ENCODE data around the gene OTX1.
"Not testable (repeated sequence)": the region's sequence is repeated elsewhere in the genome, so short reads cannot be mapped to it uniquely, and the experiment has no call there.

The OTX1 gene

DNA sequence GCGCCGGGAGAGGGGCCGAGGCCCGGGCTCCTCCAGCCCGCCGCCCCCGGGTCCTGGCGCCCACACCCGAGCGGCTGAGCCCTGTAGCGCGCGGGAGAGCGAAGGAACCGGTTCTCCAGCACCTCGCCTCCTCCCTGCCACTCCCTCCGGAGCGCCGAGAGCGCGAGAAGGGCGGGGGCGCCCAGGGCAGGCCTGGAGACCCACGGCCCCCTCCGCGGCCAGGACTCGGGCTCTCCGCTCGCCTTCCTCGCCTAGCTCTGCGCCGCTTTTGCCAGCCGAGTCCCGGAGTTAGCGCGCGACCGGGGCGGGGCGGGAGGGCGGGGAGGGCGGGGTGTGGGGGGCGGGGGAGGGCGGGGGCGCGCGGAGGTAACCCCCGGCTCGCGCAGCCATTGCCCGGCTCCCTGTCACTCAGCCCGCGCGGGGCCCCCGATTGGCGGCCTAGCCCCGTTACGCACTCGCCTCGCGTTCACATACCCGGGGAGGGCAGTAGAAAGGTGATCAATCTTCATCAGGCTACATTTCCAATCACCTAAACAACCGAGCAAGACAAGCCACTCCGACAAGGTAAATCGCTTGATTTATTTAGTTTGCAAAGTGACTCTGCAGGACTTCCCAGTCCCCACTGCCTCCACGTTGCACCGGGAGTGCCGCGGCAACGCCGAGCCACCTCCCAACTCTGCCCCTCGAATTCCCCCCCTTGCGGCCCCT, at the start of gene OTX1:
TSS of gene OTX1 (plus strand) at position 497 of the 708 bp plus-strand sequence. CDS start 2,161 bp downstream, outside the sequence.
- peak; percentile 88 for DNase-seq

GRCh38 chr2:63001576-63001975, 49.1 kb upstream of the OTX1 start:
- DNase-seq = no peak

GRCh38 chr2:63003351-63003750, 47.3 kb upstream of the OTX1 start:
- no peak for DNase-seq

- DNase-seq = no peak
Measured at GRCh38 chr2:63007813-63008458, 42.7 kb upstream of the OTX1 start.

DNA sequence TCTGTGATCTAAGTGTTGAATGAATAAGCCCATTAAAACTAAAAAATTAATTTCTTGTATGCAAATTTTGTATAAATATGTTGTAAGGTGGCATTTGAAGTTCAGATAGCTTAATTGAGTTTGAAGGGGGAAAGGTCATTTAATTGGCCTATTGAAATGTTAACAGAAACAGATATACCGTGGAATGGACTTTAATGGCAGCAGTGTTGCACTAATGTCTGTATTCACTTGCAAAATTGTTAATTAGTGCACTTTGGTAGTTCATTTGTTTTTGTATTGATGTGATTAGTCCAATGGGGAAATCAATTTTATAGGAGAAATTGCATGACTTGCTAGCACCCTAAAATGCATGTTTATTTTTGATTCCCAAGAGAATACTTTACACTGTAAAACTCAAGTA, 41.8 kb upstream of the OTX1 start:
- DNase-seq = no peak

- DNase-seq = no peak
Measured at GRCh38 chr2:63009490-63009889, 41.1 kb upstream of the OTX1 start.

DNA sequence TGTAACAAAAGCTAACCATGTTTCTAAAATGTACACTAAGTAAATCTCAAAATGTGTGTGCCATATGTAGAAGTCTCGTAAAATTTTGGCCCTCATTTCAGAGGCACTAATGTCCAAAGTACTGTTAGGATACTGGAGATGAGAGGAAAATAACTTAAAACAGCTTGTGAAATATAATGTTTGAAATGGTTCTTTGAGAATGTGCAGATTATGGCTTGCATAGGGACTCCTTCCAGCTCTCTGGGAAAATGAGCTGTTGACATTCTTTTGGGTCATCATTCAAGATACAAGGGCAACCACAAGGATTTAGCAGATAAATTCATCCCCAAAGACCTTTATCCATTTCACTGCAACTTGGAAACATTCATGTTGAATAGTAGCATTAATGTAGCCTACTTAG, 38.1 kb upstream of the OTX1 start:
- DNase-seq = no peak

DNA sequence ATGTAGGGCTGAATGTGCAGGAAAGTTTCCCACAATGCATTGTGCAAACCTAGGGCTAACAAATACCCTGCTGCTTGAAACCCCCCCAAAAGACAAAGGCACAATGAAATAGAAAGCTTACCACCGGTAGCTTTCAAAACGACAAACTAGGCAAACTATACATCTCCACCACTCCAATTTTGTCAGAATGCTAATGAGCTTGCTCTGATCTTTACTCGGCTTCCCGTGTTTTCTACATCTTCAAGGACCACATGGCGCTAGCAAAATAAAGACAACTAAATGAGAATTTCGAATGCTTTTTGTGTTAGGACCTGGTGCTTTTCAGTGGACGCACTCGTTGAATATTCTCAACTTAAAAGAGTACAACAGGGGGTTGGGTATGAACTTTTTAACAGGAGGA, 37.2 kb upstream of the OTX1 start:
- DNase-seq = no peak

DNA sequence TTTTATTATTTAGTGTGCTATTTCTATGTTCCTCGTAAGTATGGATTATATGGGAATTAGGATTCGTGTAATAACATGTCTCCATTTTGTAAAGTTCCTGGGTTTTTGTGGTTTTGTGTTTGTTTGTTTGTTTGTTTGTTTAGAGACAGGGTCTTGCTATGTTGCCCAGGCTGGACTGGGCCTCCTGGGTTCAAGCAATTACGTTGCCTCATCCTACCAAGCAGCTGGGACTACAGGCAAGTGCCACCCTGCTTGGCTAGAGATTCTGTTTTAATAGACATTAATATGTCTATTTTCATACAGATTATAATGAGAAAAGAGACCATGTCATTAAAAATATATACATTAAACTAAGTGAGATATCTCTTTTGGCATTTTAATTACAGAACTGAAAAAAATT, 35.2 kb upstream of the OTX1 start:
- no peak for DNase-seq

DNA sequence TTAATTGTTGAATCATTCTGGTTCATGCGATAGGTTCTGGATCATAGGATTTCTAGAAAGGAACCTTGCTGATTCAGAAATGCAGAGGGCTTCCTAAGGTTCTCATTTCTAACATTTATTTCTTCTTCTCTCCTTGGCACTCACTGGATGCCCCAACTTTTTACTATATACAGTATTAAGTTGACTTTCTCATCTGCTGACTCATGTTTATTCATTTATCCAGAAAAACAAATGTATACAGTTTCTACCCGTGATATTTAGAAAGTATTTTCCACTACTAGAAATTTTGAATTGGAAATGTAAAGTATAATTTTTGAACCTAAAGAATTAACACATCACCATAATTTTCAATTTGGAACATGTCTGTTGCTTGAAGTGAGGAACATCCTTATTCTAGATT, 32.2 kb upstream of the OTX1 start:
- no peak for DNase-seq

- DNase-seq = not testable (repeated sequence)
Measured at GRCh38 chr2:63019686-63020085, 30.9 kb upstream of the OTX1 start.

DNA sequence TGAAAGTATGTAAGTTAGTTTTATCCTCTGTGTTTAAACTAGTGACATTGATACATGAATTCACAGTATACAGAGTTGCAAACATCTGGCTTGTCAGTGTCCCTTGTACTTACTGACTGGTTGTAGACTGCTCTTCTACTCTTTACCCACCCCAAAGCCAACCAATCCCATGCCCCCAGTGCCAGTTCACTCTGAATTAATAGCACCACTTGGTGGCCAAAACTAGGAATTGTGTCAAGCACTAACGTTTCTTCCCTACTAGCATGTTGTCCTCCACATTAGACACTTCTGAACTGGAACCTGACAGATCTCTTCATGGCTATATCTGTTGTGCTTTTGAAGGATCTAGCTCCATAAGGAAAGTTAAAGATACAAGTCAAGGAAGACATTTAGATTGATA, 27.2 kb upstream of the OTX1 start:
- no peak for DNase-seq

DNA sequence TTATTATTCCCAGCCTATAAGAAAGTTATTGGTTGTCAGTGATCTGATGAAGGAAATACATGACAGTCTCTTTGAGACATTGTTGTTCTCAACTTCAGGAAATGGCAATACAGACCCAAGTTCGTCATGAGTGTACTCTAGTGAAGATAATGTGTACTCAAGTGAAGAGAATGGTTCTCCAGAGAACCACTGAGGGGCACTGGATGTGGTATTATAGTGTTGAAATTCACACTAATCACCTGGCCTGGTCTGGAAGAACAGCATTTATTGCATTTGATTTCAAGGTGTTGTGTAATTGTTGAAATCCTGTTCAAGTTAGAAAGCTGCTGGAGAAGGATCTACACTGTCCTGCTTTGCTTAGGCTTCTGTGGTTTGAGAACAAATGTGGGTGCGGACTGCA, 23.4 kb upstream of the OTX1 start:
- no peak for DNase-seq

DNA sequence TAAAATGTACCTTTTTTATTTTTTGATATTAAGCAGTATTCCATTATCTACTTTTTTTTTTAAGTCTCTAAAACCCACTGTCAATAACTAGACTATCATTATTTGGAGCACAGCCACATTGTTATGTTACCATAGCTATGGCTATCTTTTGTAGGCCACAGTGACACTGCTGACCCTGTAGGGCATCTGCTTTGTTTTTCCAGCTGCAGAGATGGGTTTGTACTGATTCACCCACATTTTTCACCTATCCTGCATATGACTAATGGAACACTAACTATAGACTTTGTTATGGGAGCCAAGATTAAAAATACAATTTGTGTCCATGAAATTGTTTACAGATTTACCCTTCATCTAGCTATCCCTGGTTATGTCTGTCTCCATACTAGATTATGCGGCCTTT, 21.6 kb upstream of the OTX1 start:
- DNase-seq = no peak

- no peak for DNase-seq
Measured at GRCh38 chr2:63034526-63034925, 16.1 kb upstream of the OTX1 start.

DNA sequence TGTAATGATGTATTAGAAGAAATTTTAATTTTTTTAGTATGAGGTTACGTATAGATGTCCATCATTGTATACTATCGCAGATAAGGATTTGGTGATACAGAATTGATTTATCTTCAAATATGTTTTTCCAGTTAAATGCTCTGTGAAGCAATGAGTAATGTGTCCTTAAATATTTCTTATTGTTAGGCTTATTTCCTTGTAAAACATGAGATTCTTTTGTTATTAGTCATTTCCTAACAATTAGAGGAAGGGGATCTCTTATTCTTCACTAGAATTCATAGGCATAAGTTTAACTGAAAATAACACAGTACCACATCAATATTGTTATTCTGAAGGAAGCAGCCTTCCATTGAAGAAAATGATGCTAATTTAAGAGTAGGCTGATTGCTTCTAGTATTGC, 15.5 kb upstream of the OTX1 start:
- DNase-seq = no peak

- DNase-seq = no peak
Measured at GRCh38 chr2:63035660-63036059, 15.0 kb upstream of the OTX1 start.

GRCh38 chr2:63038034-63038433, 12.6 kb upstream of the OTX1 start:
- DNase-seq = no peak

DNA sequence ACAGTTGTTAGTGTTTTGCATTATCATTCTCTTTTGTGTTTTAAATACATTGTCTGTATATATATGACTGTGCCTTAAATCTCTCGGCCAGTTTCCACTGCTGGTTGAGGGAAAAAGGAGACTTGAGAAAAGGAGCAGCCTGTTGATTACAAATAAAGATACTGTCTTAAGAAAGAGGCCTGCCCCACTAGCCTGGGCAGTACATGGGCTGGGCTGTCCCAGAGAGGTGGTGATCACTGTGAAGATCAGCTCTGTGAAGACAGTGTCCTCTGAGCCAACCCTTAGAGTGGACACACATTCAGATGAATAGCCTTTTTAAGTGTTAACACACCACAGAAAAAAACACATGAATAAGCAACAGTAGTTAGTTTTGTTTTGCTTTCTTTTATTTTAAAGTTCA, 10.0 kb upstream of the OTX1 start:
- DNase-seq = no peak

- no peak for DNase-seq
Measured at GRCh38 chr2:63041592-63041991, 9.0 kb upstream of the OTX1 start.

GRCh38 chr2:63044362-63045327, 6.0 kb upstream of the OTX1 start:
- no peak for DNase-seq

- DNase-seq = no peak
Measured at GRCh38 chr2:63046552-63046951, 4.1 kb upstream of the OTX1 start.

- no peak for DNase-seq
Measured at GRCh38 chr2:63046961-63047320, 3.7 kb upstream of the OTX1 start.

Data from RPMI8226 (cell line).